Body of pancreas (tissue), 4 donors: ENCODE results near the gene SLC24A4.

ENCODE experiments used
- CTCF ChIP-seq, 7 experiments: fragments of 450-650 bp in 4 of 7; fragments of 200-600 bp in 3 of 7; sonication (generic) in 3 of 7; IDR thresholded peaks; one replicate each; pipeline ENCODE4 v1.5.1; 2016 to 2019; ENCODE audit warnings: antibody characterized with exemption in 7 of 7
- POLR2A ChIP-seq, 3 donors: fragments of 450-650 bp; IDR thresholded peaks; one replicate each; pipeline ENCODE4 v1.6.1; 2016; ENCODE audit warnings: antibody characterized with exemption in 3 of 3, mild to moderate bottlenecking in 2 of 3

- TF ChIP-seq CTCF (IDR thresholded peaks at IDR 0.05) (peak in 5 of 7 experiments; percentile 12 to 43 (median 25)), POLR2A (IDR thresholded peaks at IDR 0.05) (no peak)
Measured at GRCh38 chr14:92456215-92457015, 133.4 kb downstream of the SLC24A4 start.
